ENCODE results near the gene FBXO5.
"Not testable (repeated sequence)": the region's sequence is repeated elsewhere in the genome, so short reads cannot be mapped to it uniquely, and the experiment has no call there.

FBXO5 gene

GRCh38 chr6:153012856-153013255 is 30.0 kb upstream of the FBXO5 start:
- TF ChIP-seq CTCF (IDR thresholded peaks at IDR 0.05; ENCODE audit: extremely low read depth, insufficient read depth, missing control alignments) = no peak
- no peak for DNase-seq (ENCODE audit: low spot score)
- in situ Hi-C loops (cut with MboI; ENCODE audit: low pct_unique_long_range_greater_than_20kb, low sequenced_read_pairs, unreplicated experiment) = no loop called here

DNA sequence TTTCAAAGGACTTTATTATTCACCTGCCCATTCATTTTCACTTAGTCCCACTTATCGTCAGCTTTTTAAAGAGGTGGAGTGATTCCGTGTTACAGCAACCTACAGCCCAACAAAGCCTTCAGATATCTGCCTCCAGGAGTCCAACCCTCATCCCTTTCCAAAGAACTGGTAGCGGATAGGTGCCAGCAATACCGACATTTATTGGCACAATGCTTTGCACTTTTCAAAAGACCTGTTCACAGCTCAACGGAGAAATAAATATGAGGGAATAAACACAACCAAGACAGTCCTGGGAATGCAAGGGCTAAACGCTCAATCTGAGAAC is 20.5 kb upstream of the FBXO5 start:
- peak; percentile 9 for DNase-seq (ENCODE audit: low spot score)
- in situ Hi-C loops (cut with MboI; ENCODE audit: low pct_unique_long_range_greater_than_20kb, low sequenced_read_pairs, unreplicated experiment) = no loop called here
- no peak for TF ChIP-seq CTCF (IDR thresholded peaks at IDR 0.05; ENCODE audit: extremely low read depth, insufficient read depth, missing control alignments)

DNA sequence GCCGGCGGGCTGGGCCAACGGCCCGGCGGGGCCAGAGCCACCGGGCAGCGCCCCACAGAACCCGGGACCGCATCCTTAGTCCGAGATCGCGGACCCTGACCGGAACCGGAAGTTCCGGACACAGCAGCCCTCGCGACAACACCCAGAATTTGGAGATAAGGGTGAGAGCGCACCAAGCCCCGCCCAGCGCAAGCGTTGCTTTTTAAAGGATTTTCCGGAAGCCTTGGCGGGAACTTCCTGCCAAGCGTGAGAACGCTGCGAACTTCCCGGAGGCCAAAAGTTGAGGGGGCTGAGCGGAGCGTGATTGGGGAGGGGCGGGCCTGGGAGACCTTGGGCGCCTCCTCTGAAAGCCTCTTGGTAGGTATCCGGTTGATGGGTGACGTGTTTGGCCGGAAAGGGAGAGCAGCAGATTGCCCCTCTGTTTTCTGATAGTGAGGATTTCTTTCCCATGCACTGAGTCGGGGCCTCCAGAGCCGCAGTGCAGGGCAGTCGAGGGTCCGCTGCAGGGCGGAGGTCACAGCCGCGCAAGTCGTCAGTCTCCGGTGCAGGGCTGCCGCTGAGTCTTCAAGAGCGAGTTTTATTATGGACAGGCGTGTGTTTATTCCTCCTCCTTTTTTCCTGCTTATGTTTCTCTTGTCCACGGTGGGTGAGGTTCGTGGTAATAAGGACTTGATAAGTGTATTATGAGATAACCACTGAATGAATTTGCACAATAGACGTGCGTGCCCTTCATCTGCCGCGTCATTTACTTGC is 19.9 kb upstream of the FBXO5 start, which contains the start of gene MTRF1L:
Gene MTRF1L (minus strand): TSS at position 97 of the 753 bp plus-strand sequence. CDS start 24 bp downstream, at position 73.
- no peak for TF ChIP-seq CTCF (IDR thresholded peaks at IDR 0.05; ENCODE audit: extremely low read depth, insufficient read depth, missing control alignments)
- in situ Hi-C loops (cut with MboI; ENCODE audit: low pct_unique_long_range_greater_than_20kb, low sequenced_read_pairs, unreplicated experiment) = no loop called here

GRCh38 chr6:153001767-153002612 is 19.1 kb upstream of the FBXO5 start:
- no peak for TF ChIP-seq CTCF (IDR thresholded peaks at IDR 0.05; ENCODE audit: extremely low read depth, insufficient read depth, missing control alignments)
- in situ Hi-C loops (cut with MboI; ENCODE audit: low pct_unique_long_range_greater_than_20kb, low sequenced_read_pairs, unreplicated experiment) = no loop called here
- DNase-seq (ENCODE audit: low spot score) = no peak

More for the DNA sequence above, 19.9 kb upstream of the FBXO5 start, which contains the start of gene MTRF1L:
- peak; percentile 91 for DNase-seq (ENCODE audit: low spot score)

DNA sequence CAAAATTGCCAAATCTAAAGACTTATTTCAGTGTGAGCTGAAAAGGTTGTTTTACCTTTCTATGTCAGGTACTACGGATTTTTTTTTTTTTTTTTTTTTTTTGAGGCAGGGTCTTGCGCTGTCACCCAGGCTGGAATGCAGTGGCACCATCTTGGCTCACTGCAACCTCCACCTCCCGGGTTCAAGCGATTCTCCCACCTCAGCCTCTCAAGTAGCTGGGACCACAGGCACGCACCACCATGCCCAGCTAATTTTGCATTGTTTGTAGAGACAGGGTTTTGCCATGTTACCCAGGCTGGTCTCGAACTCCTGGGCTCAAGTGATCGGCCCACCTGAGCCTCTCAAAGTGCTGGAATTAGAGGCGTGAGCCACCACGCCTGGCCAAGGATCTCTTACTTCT is 17.9 kb upstream of the FBXO5 start:
- DNase-seq (ENCODE audit: low spot score); in situ Hi-C loops (cut with MboI; ENCODE audit: low pct_unique_long_range_greater_than_20kb, low sequenced_read_pairs, unreplicated experiment): not testable (repeated sequence)

DNA sequence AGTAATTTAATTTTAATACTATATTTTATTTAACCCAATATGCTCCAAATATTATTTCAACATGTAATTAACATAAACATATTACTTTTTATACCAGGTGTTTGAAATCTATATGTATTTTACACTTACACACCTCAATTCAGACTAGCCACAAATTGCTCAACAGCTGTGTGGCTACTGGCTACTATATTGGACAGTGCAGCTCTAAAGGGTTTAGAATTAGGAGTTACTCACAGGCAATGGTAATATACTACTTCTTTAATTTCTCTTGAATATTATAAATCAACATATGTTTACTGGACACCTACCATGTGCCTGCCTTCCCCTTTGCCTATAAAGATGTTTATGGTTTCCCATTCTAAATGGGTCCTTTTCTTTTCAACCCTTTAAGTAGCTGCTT is 17.4 kb upstream of the FBXO5 start:
- in situ Hi-C loops (cut with MboI; ENCODE audit: low pct_unique_long_range_greater_than_20kb, low sequenced_read_pairs, unreplicated experiment) = no loop called here
- DNase-seq (ENCODE audit: low spot score) = no peak
- no peak for TF ChIP-seq CTCF (IDR thresholded peaks at IDR 0.05; ENCODE audit: extremely low read depth, insufficient read depth, missing control alignments)

DNA sequence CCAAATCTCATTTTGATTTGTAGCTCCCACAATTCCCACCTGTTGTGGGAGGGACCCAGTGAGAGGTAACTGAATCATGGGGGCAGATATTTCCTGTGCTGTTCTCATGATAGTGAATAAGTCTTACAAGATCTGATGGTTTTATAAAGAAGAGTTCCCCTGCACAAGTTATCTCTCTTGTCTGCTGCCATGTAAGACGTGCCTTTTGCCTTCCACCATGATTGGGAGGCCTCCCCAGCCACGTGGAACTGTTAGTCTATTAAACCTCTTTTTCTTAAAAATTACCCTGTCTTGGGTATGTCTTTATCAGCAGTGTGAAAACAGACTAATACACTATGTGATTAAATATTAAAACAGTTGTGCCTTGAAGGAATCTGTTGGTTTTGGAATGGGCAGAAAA is 16.7 kb upstream of the FBXO5 start:
- in situ Hi-C loops (cut with MboI; ENCODE audit: low pct_unique_long_range_greater_than_20kb, low sequenced_read_pairs, unreplicated experiment); DNase-seq (ENCODE audit: low spot score): not testable (repeated sequence)

Data from GM13977 (cell line).